Measurements from ENCODE around the gene MYH15. TPM values are rescaled to one million over a fixed set of nuclear protein-coding genes. Genes with fewer than 3 reads are reported as not detected.

MYH15 gene
- total RNA-seq, 1 donor from 2014 or later = 0.36 TPM

GRCh38 chr3:108420926-108421325 is 89.5 kb downstream of the MYH15 start:
- H3K36me3 Mint-ChIP-seq = no peaks in the 10 kb centered on the region
- H3K9me3 Mint-ChIP-seq = peaks cover 3% of the 10 kb centered on the region
- H3K4me1 Mint-ChIP-seq = no peaks in the 10 kb centered on the region
- H3K27ac Mint-ChIP-seq = no peak overlapping the region
- no peak for DNase-seq (ENCODE audit: low spot score in 2 of 2, unreplicated experiment in 2 of 2)
- no peak overlapping the region for H3K4me3 Mint-ChIP-seq
- H3K27me3 Mint-ChIP-seq (ENCODE audit: low read depth) = no peaks in the 10 kb centered on the region
- TF ChIP-seq, protein P1, sequence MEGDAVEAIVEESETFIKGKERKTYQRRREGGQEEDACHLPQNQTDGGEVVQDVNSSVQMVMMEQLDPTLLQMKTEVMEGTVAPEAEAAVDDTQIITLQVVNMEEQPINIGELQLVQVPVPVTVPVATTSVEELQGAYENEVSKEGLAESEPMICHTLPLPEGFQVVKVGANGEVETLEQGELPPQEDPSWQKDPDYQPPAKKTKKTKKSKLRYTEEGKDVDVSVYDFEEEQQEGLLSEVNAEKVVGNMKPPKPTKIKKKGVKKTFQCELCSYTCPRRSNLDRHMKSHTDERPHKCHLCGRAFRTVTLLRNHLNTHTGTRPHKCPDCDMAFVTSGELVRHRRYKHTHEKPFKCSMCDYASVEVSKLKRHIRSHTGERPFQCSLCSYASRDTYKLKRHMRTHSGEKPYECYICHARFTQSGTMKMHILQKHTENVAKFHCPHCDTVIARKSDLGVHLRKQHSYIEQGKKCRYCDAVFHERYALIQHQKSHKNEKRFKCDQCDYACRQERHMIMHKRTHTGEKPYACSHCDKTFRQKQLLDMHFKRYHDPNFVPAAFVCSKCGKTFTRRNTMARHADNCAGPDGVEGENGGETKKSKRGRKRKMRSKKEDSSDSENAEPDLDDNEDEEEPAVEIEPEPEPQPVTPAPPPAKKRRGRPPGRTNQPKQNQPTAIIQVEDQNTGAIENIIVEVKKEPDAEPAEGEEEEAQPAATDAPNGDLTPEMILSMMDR (IDR thresholded peaks at IDR 0.05; ENCODE audit: unreplicated experiment) = no peak

GRCh38 chr3:108416111-108416869 is 94.1 kb downstream of the MYH15 start:
- Mint-ChIP-seq H3K4me1 (peaks cover 6% of the 10 kb centered on the region), H3K4me3 (no peak overlapping the region), H3K27ac (no peak overlapping the region), H3K36me3 (no peaks in the 10 kb centered on the region), H3K27me3 (ENCODE audit: low read depth) (no peaks in the 10 kb centered on the region), H3K9me3 (peaks cover 4% of the 10 kb centered on the region)
- DNase-seq (ENCODE audit: low spot score in 2 of 2, unreplicated experiment in 2 of 2) = no peak
- TF ChIP-seq, protein P1 (IDR thresholded peaks at IDR 0.05; ENCODE audit: unreplicated experiment) = no peak

- Mint-ChIP-seq H3K9me3 (peaks cover 7% of the 10 kb centered on the region), H3K36me3 (no peaks in the 10 kb centered on the region)
- TF ChIP-seq, protein P1 (IDR thresholded peaks at IDR 0.05; ENCODE audit: unreplicated experiment) = no peak
These were observed 94.7 kb downstream of the MYH15 start for GRCh38 chr3:108415661-108416060.

DNA sequence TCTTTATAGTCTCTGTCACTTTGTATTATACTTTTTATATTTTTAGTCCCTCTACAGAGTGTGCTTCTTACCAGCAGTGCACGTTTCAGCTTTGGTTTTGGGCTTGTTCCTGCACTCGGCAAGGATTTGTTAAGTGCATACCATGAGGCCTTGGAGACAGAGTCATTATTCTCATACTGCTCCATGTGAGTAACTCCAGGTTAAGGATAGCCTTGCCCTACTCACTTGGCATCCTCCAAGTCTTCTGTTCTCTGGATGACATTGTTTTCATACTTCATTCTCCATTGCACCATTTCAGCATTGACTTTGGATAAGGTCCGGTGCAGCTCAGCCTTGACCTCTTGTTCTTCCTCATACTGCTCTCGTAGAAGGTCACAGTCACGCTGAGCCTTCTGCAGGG is 96.4 kb downstream of the MYH15 start:
- DNase-seq (ENCODE audit: low spot score in 2 of 2, unreplicated experiment in 2 of 2) = no peak
- no peak overlapping the region for H3K27ac Mint-ChIP-seq
- H3K9me3 Mint-ChIP-seq = peaks cover 7% of the 10 kb centered on the region
- no peaks in the 10 kb centered on the region for H3K27me3 Mint-ChIP-seq (ENCODE audit: low read depth)
- no peaks in the 10 kb centered on the region for H3K36me3 Mint-ChIP-seq
- TF ChIP-seq, protein P1 (IDR thresholded peaks at IDR 0.05; ENCODE audit: unreplicated experiment) = no peak
- H3K4me3 Mint-ChIP-seq = no peak overlapping the region
- H3K4me1 Mint-ChIP-seq = peaks cover 6% of the 10 kb centered on the region

More at GRCh38 chr3:108415661-108416060, 94.7 kb downstream of the MYH15 start:
- H3K4me1 Mint-ChIP-seq = peaks cover 6% of the 10 kb centered on the region
- DNase-seq (ENCODE audit: low spot score in 2 of 2, unreplicated experiment in 2 of 2) = no peak
- no peak overlapping the region for H3K27ac Mint-ChIP-seq
- no peak overlapping the region for H3K4me3 Mint-ChIP-seq
- H3K27me3 Mint-ChIP-seq (ENCODE audit: low read depth) = no peaks in the 10 kb centered on the region

DNA sequence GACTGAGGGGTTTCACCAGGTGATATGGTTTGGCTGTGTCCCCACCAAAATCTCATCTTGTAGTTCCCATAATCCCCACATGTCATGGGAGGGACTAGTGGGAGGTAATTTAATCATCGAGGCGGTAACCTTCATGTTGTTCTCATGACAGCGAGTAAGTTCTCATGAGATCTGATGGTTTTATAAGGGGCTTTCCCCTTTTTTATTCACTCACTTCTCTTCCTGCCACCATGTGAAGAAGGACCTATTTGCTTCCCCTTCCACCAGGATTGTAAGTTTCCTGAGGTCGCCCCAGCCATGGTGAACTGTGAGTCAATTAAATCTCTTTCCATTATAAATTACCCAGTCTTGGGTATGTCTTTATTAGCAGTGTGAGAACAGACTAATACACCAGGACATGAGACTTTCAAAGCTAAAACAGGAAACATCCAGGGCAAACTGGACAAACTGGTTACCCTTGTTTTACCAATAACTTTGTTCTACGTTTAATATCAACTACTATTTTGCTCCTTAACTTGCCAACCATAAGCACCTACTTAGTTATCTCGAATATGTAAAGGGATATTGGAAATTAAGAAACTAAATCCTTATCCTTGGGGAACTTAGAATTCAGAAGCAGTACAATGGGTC is 98.2 kb downstream of the MYH15 start:
- TF ChIP-seq, protein P1 (IDR thresholded peaks at IDR 0.05; ENCODE audit: unreplicated experiment) = no peak
- H3K27ac Mint-ChIP-seq = no peak overlapping the region
- no peaks in the 10 kb centered on the region for H3K36me3 Mint-ChIP-seq
- peaks cover 6% of the 10 kb centered on the region for H3K4me1 Mint-ChIP-seq
- H3K4me3 Mint-ChIP-seq = no peak overlapping the region
- H3K9me3 Mint-ChIP-seq = peaks cover 7% of the 10 kb centered on the region
- H3K27me3 Mint-ChIP-seq (ENCODE audit: low read depth) = no peaks in the 10 kb centered on the region
- DNase-seq (ENCODE audit: low spot score in 2 of 2, unreplicated experiment in 2 of 2) = no peak

All from mesothelial cell of epicardium (in vitro differentiated cells).